ENCODE results near the gene GALNT2. TPM values are rescaled to one million over a fixed set of nuclear protein-coding genes. Genes with fewer than 3 reads are reported as not detected.

GALNT2 gene
- total RNA-seq, 3 donors from 2014 or later, result 29.5 to 59.1 (median 55.2) TPM

- Histone ChIP-seq H3K9me3 (no peaks in the 10 kb centered on the region), H3K4me1 (ENCODE audit: low read depth) (peaks cover 7% of the 10 kb centered on the region), H3K36me3 (ENCODE audit: low read depth) (no peaks in the 10 kb centered on the region), H3K4me3 (no peak overlapping the region)
- peak in 1 of 3 donors; percentile 38 for DNase-seq
- ATAC-seq, result no peak
- intact Hi-C loops (cut with DNase I, micrococcal nuclease), result no loop called here
- no peak for TF ChIP-seq CTCF (IDR thresholded peaks at IDR 0.05)
Measured at GRCh38 chr1:230276401-230276800, 209.4 kb downstream of the GALNT2 start.

GRCh38 chr1:230277201-230278025, 210.4 kb downstream of the GALNT2 start:
- Histone ChIP-seq H3K9me3 (no peaks in the 10 kb centered on the region), H3K36me3 (ENCODE audit: low read depth) (no peaks in the 10 kb centered on the region), H3K4me1 (ENCODE audit: low read depth) (peaks cover 17% of the 10 kb centered on the region), H3K4me3 (no peak overlapping the region)
- intact Hi-C loops (cut with DNase I, micrococcal nuclease), result no loop called here
- no peak for TF ChIP-seq CTCF (IDR thresholded peaks at IDR 0.05)
- no peak for DNase-seq
- peak; percentile 18 for ATAC-seq

- peaks cover 20% of the 10 kb centered on the region for H3K4me1 ChIP-seq (ENCODE audit: low read depth)
- DNase-seq (peak in 1 of 3 donors; percentile 19), ATAC-seq (no peak)
- H3K9me3 ChIP-seq, result no peaks in the 10 kb centered on the region
- TF ChIP-seq CTCF (IDR thresholded peaks at IDR 0.05), result no peak
- H3K4me3 ChIP-seq, result no peak overlapping the region
- intact Hi-C loops (cut with DNase I, micrococcal nuclease), result no loop called here
- no peaks in the 10 kb centered on the region for H3K36me3 ChIP-seq (ENCODE audit: low read depth)
Measured at GRCh38 chr1:230278376-230278775, 211.3 kb downstream of the GALNT2 start.

- Histone ChIP-seq H3K4me1 (ENCODE audit: low read depth) (peaks cover 20% of the 10 kb centered on the region), H3K4me3 (no peak overlapping the region), H3K36me3 (ENCODE audit: low read depth) (no peaks in the 10 kb centered on the region), H3K9me3 (no peaks in the 10 kb centered on the region)
- DNase-seq, result peak in 1 of 3 donors; percentile 21
- no peak for TF ChIP-seq CTCF (IDR thresholded peaks at IDR 0.05)
- intact Hi-C loops (cut with DNase I, micrococcal nuclease), result no loop called here
- no peak for ATAC-seq
Measured at GRCh38 chr1:230278871-230279582, 212.0 kb downstream of the GALNT2 start.

- H3K9me3 ChIP-seq, result no peaks in the 10 kb centered on the region
- intact Hi-C loops (cut with DNase I, micrococcal nuclease), result no loop called here
- H3K36me3 ChIP-seq (ENCODE audit: low read depth), result no peaks in the 10 kb centered on the region
- no peak overlapping the region for H3K4me3 ChIP-seq
- TF ChIP-seq CTCF (IDR thresholded peaks at IDR 0.05), result no peak
- H3K4me1 ChIP-seq (ENCODE audit: low read depth), result peaks cover 20% of the 10 kb centered on the region
- ATAC-seq (no peak), DNase-seq (peak in 1 of 3 donors; percentile 48)
Measured at GRCh38 chr1:230279583-230279945, 212.5 kb downstream of the GALNT2 start.

Data from mucosa of descending colon (tissue), 3 donors.